Omental fat pad (tissue), 4 donors: Measurements from ENCODE around the gene MYO15B. TPM values are rescaled to one million over a fixed set of nuclear protein-coding genes. Genes with fewer than 3 reads are reported as not detected.

Source experiments
- ATAC-seq: fragments of 150-250 bp; one replicate; pipeline ENCODE4 v1.9.1; 2016; ENCODE audit warnings: mild to moderate bottlenecking, moderate library complexity; ENCODE audit not compliant: low FRiP score
- DNase-seq: peaks from one replicate; pipeline ENCODE4 v3.0.0-alpha.2; 2019; ENCODE audit warnings: low spot score
- CTCF ChIP-seq, 3 donors: fragments of 450-650 bp; IDR thresholded peaks; one replicate each; pipeline ENCODE4 v1.5.1; 2016 to 2017; ENCODE audit warnings: antibody characterized with exemption in 3 of 3, mild to moderate bottlenecking in 3 of 3, moderate library complexity in 2 of 3
- total RNA-seq, 4 donors: library from RNA; depleted of rRNA; stranded (reverse); fragments of >200 nt; gene quantifications; one replicate each; pipeline ENCODE4 v1.1.0, GENCODE V29; 2016

The MYO15B gene
- total RNA-seq, 4 donors from 2014 or later: 58.4 to 187 (median 74.3) TPM

DNA sequence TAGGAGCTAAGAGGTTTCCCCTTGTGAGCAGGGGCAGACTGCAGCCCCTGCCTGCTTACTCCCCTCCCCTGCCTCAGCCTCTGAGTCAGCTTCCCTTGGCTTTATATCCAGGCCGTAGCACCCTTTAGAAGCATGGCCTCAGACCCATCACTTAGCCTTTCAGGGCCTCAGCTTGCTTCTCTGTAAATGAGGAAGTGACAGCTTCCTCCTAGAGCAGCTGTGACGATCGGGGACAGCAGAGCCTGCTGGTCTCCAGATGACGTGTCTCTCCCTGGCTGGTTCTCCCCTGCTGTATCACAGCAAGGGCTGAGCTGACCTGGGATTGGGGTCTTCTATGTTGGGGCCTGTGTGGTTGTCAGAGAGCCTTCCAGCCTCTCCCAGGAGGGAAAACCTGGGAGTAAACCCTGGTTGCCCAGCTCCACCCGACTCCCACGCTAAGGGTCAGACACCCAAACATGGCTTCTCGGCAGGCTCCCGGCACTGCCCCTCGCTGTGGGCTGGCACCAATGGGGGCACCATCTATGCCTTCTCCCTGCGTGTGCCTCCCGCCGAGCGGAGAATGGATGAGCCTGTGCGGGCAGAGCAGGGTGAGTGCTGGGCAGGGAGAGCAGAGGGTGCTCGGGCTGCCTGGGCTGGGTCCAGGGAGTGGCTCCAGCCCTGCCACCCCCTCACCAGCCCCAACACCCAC is 16.3 kb upstream of the MYO15B start:
- TF ChIP-seq CTCF (IDR thresholded peaks at IDR 0.05): no peak

GRCh38 chr17:75571885-75572215 is 15.8 kb upstream of the MYO15B start:
- no peak for ATAC-seq
- DNase-seq: no peak
- no peak for TF ChIP-seq CTCF (IDR thresholded peaks at IDR 0.05)

More for the DNA sequence above, 16.3 kb upstream of the MYO15B start:
- ATAC-seq (no peak), DNase-seq (no peak)

DNA sequence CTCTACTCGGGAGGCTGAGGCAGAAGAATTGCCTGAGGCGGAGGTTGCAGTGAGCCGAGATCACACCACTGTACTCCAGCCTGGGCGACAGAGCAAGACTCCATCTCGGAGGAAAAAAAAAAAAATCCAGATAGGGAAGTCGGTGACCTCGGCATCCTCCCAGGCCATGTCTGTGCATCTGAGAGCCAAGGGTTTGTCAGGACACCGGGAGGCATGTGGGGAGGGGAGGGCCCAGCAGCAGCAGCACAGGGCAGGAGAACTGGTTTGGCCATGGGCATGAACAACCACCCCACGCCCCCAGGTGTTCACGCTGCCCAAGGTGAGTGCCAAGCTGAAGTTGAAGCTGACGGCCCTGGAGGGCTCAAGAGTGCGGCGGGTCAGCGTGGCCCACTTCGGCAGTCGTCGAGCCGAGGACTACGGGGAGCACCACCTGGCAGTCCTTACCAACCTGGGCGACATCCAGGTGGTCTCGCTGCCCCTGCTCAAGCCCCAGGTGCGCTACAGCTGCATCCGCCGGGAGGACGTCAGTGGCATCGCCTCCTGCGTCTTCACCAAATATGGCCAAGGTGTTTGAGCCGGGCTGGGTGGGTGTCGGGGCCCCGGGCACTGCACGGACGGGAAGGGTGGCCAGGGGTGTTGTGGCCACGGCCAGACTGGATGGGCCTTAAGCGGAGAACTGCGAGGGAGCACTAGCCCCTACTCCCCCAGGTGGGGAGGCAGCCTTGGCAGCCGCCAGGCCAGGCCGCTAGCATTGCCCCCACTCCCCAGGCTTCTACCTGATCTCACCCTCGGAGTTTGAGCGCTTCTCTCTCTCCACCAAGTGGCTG is 14.7 kb upstream of the MYO15B start:
- DNase-seq (no peak), ATAC-seq (no peak)

GRCh38 chr17:75573540-75573957 is 14.1 kb upstream of the MYO15B start:
- TF ChIP-seq CTCF (IDR thresholded peaks at IDR 0.05): no peak
- ATAC-seq: no peak
- no peak for DNase-seq

More for the DNA sequence above, 14.7 kb upstream of the MYO15B start:
- TF ChIP-seq CTCF (IDR thresholded peaks at IDR 0.05): no peak

GRCh38 chr17:75573994-75574393 is 13.6 kb upstream of the MYO15B start:
- no peak for ATAC-seq
- no peak for TF ChIP-seq CTCF (IDR thresholded peaks at IDR 0.05)
- DNase-seq: no peak

- no peak for ATAC-seq
- no peak for TF ChIP-seq CTCF (IDR thresholded peaks at IDR 0.05)
- DNase-seq: no peak
These were observed 13.1 kb upstream of the MYO15B start for GRCh38 chr17:75574404-75575036.
